ENCODE results near the gene PAGR1. TPM values are rescaled to one million over a fixed set of nuclear protein-coding genes. Genes with fewer than 3 reads are reported as not detected.
A peak's percentile ranks its signal among the peaks of the same experiment; 100 is the strongest.

PAGR1 gene
- total and polyA plus RNA-seq, 9 of the 15 experiments (the other 6 are each of a cell fraction or from before 2014, with no cell fraction given) = 1.4 to 58.2 (median 16.8) TPM

- TF ChIP-seq, protein P1, sequence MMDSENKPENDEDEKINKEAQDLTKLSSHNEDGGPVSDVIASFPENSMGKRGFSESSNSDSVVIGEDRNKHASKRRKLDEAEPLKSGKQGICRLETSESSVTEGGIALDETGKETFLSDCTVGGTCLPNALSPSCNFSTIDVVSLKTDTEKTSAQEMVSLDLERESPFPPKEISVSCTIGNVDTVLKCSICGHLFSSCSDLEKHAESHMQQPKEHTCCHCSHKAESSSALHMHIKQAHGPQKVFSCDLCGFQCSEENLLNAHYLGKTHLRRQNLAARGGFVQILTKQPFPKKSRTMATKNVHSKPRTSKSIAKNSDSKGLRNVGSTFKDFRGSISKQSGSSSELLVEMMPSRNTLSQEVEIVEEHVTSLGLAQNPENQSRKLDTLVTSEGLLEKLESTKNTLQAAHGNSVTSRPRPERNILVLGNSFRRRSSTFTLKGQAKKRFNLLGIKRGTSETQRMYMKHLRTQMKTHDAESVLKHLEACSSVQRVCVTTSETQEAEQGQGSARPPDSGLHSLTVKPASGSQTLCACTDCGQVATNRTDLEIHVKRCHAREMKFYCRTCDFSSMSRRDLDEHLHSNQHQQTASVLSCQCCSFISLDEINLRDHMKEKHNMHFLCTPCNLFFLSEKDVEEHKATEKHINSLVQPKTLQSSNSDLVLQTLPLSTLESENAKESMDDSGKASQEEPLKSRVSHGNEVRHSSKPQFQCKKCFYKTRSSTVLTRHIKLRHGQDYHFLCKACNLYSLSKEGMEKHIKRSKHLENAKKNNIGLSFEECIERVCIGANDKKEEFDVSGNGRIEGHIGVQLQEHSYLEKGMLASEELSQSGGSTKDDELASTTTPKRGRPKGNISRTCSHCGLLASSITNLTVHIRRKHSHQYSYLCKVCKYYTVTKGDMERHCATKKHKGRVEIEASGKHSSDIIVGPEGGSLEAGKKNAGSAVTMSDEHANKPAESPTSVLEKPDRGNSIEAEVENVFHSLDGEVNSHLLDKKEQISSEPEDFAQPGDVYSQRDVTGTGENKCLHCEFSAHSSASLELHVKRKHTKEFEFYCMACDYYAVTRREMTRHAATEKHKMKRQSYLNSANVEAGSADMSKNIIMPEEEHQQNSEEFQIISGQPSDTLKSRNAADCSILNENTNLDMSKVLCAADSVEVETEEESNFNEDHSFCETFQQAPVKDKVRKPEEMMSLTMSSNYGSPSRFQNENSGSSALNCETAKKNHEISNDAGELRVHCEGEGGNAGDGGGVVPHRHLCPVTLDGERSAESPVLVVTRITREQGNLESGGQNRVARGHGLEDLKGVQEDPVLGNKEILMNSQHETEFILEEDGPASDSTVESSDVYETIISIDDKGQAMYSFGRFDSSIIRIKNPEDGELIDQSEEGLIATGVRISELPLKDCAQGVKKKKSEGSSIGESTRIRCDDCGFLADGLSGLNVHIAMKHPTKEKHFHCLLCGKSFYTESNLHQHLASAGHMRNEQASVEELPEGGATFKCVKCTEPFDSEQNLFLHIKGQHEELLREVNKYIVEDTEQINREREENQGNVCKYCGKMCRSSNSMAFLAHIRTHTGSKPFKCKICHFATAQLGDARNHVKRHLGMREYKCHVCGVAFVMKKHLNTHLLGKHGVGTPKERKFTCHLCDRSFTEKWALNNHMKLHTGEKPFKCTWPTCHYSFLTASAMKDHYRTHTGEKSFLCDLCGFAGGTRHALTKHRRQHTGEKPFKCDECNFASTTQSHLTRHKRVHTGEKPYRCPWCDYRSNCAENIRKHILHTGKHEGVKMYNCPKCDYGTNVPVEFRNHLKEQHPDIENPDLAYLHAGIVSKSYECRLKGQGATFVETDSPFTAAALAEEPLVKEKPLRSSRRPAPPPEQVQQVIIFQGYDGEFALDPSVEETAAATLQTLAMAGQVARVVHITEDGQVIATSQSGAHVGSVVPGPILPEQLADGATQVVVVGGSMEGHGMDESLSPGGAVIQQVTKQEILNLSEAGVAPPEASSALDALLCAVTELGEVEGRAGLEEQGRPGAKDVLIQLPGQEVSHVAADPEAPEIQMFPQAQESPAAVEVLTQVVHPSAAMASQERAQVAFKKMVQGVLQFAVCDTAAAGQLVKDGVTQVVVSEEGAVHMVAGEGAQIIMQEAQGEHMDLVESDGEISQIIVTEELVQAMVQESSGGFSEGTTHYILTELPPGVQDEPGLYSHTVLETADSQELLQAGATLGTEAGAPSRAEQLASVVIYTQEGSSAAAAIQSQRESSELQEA (IDR thresholded peaks at IDR 0.05; ENCODE audit: low read depth) = no peak
- TF ChIP-seq HDAC2 (IDR thresholded peaks at IDR 0.05) = no peak
- TF ChIP-seq SIX5 (IDR thresholded peaks at IDR 0.05; ENCODE audit: borderline replicate concordance in 1 of 2, insufficient read depth in 1 of 2, low read depth in 1 of 2, low read length in 2 of 2) = no peak
- 0 out of 2 replicates have a peak, but pooled peaks have one; percentile 33 for TF ChIP-seq GABPB1 (CRISPR knock-in tag; IDR thresholded peaks at IDR 0.05)
- TF ChIP-seq TAF1 (IDR thresholded peaks at IDR 0.05; ENCODE audit: control insufficient read depth, extremely low read depth, insufficient read depth, low read length, severe bottlenecking) = no peak
- peak; percentile 78; the same call in 1 of the 2 replicates for TF ChIP-seq ZNF282 (CRISPR knock-in tag; IDR thresholded peaks at IDR 0.05)
- 0 out of 2 replicates have a peak, but pooled peaks have one; percentile 27 for TF ChIP-seq NR3C1 (CRISPR knock-in tag; IDR thresholded peaks at IDR 0.05)
- TF ChIP-seq FOXA3 (CRISPR knock-in tag; conservative IDR thresholded peaks at IDR 0.05 in 1 of 2, IDR thresholded peaks at IDR 0.05 in 1 of 2) = no peak
These were observed 6.8 kb upstream of the PAGR1 start (continued) for GRCh38 chr16:29809031-29809747.

All from K562 (cell line).